Stimulated activated memory B cell treated with anti-CD40 and anti-IgM and Interleukin-4, amounts not matched to agents 10 μg/mL and 1 μg/mL and 100 μg/mL, for 72 hours (primary cell): ENCODE results near the gene SLC26A11.

Experiments
- ATAC-seq: fragments of 150-1000 bp; cut with Tn5 transposase; 2 replicates; pipeline ENCODE4 v1.10.0; 2021
- H3K27ac Mint-ChIP-seq: one replicate; pipeline ENCODE4 v1.8.0; 2022; ENCODE audit warnings: mild to moderate bottlenecking, mixed read lengths
- H3K27me3 Mint-ChIP-seq: one replicate; pipeline ENCODE4 v1.8.0; 2022; ENCODE audit warnings: mixed read lengths
- H3K36me3 Mint-ChIP-seq: one replicate; pipeline ENCODE4 v1.8.0; 2022; ENCODE audit warnings: mixed read lengths
- H3K4me1 Mint-ChIP-seq: one replicate; pipeline ENCODE4 v1.8.0; 2022; ENCODE audit warnings: mixed read lengths
- H3K4me3 Mint-ChIP-seq: one replicate; pipeline ENCODE4 v1.8.0; 2022; ENCODE audit warnings: mild to moderate bottlenecking, moderate library complexity, mixed read lengths
- H3K9me3 Mint-ChIP-seq: one replicate; pipeline ENCODE4 v1.8.0; 2022; ENCODE audit warnings: mixed read lengths

Gene SLC26A11

GRCh38 chr17:80221351-80222105, 1.3 kb downstream of the SLC26A11 start:
- Mint-ChIP-seq H3K27ac (no peak overlapping the region), H3K4me1 (peaks cover 38% of the 10 kb centered on the region), H3K4me3 (peak overlapping the region; percentile 66), H3K9me3 (peaks cover 4% of the 10 kb centered on the region), H3K36me3 (peaks cover 25% of the 10 kb centered on the region), H3K27me3 (no peaks in the 10 kb centered on the region)
- no peak for ATAC-seq

- Mint-ChIP-seq H3K36me3 (peaks cover 15% of the 10 kb centered on the region), H3K4me1 (peaks cover 38% of the 10 kb centered on the region), H3K27me3 (no peaks in the 10 kb centered on the region), H3K4me3 (no peak overlapping the region), H3K9me3 (peaks cover 4% of the 10 kb centered on the region), H3K27ac (no peak overlapping the region)
- ATAC-seq = no peak
These were observed 2.3 kb downstream of the SLC26A11 start for GRCh38 chr17:80222376-80223141.

DNA sequence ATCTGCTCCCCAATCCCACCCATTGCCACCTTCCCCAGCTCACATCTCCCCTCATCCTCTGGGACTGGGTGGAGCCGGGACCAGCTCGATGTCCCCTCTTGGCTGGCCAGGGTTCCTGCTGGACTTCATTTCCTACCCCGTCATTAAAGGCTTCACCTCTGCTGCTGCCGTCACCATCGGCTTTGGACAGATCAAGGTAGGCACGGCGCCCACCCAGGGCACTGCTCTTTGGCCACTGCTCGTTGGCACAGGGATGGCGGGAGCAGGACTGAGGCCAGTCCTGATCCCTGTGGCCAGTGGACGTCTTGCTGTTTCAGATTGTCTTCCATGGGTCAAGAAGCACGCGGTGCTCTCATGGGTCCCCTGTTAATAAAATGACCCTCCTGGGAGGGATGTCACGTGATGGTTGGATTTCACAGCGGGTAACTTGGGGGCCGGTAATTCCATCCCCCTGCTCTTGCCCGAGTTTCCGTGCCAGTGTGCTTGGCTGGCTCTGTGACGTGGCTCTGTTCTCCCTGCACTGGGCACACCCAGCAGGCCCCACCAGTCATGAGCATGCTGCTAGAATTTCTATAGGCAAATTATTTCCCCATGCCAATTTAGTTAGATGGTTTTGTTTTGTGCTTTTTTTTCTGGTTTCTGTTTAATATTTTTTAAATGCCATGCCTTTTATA, 3.1 kb downstream of the SLC26A11 start:
- H3K27me3 Mint-ChIP-seq = no peaks in the 10 kb centered on the region
- peaks cover 38% of the 10 kb centered on the region for H3K4me1 Mint-ChIP-seq
- ATAC-seq = no peak
- H3K9me3 Mint-ChIP-seq = peaks cover 4% of the 10 kb centered on the region
- no peak overlapping the region for H3K4me3 Mint-ChIP-seq
- peaks cover 13% of the 10 kb centered on the region for H3K36me3 Mint-ChIP-seq
- H3K27ac Mint-ChIP-seq = no peak overlapping the region

GRCh38 chr17:80223838-80224497, 3.7 kb downstream of the SLC26A11 start:
- Mint-ChIP-seq H3K9me3 (peaks cover 4% of the 10 kb centered on the region), H3K27ac (no peak overlapping the region), H3K27me3 (no peaks in the 10 kb centered on the region), H3K4me3 (no peak overlapping the region), H3K36me3 (peaks cover 13% of the 10 kb centered on the region), H3K4me1 (peaks cover 31% of the 10 kb centered on the region)
- no peak for ATAC-seq

DNA sequence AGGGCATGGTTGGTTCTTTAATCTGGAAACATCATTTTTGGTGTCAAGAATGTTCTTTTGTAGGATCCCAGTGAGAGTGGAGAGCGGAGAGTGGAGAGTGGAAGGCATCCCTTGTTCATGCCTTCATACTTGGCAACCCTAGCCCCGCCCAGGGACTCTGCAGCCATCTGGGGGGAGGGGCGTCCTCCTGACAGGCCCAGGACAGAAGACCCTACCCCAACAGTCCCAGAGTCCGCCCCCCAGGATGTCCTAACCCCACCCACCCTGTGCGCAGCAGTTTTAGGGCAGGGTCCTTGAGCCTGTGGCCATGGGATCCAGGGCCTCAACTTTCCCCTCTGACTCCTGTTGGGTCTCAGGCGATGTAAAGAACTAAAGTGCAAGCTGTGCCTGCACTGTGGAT, 4.5 kb downstream of the SLC26A11 start:
- no peak overlapping the region for H3K27ac Mint-ChIP-seq
- no peak for ATAC-seq
- peaks cover 13% of the 10 kb centered on the region for H3K36me3 Mint-ChIP-seq
- no peaks in the 10 kb centered on the region for H3K27me3 Mint-ChIP-seq
- H3K9me3 Mint-ChIP-seq = peaks cover 4% of the 10 kb centered on the region
- H3K4me3 Mint-ChIP-seq = no peak overlapping the region
- peaks cover 24% of the 10 kb centered on the region for H3K4me1 Mint-ChIP-seq

DNA sequence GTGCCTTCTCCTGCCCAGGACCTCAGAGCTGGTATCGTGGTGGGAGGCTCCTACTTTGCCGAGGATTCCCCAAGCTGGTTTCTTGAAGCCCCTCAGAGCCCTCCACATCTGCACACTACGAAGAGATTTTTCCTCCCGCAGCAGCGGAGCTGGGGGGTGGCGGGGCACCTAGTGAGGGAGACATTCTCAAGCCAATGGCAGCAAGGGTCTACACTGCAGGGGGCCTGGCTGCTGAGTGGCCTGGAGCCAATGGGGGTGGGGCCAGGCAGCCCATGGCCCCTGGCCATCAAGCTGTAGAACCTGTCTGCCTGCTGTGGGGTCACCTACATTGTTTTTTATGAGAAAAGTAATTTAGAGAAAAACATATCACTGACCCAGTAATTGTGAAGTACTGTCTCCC, 5.0 kb downstream of the SLC26A11 start:
- H3K27ac Mint-ChIP-seq = no peak overlapping the region
- peaks cover 13% of the 10 kb centered on the region for H3K36me3 Mint-ChIP-seq
- peaks cover 21% of the 10 kb centered on the region for H3K4me1 Mint-ChIP-seq
- H3K27me3 Mint-ChIP-seq = no peaks in the 10 kb centered on the region
- no peak overlapping the region for H3K4me3 Mint-ChIP-seq
- H3K9me3 Mint-ChIP-seq = peaks cover 4% of the 10 kb centered on the region
- ATAC-seq = no peak

DNA sequence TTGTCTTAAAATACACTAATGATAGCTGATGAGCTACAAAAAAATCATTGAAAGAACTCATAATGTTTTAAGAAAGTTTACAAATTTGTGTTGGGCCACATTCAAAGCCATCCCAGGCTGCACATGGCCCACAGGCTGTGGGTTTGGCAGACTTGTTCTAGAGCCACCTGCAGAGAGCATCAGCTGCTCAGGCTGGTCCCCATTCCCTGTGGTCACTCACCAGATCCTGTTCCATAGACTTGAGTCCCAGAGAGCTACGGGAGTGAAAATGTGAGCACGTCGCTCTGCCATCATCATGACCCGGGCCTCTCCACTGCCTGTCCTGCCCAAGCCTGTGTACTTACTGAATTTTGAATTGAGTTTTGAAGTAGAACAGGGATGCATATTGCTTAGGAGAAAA, 6.9 kb downstream of the SLC26A11 start:
- H3K9me3 Mint-ChIP-seq = peaks cover 9% of the 10 kb centered on the region
- no peak overlapping the region for H3K27ac Mint-ChIP-seq
- H3K4me3 Mint-ChIP-seq = no peak overlapping the region
- peaks cover 15% of the 10 kb centered on the region for H3K4me1 Mint-ChIP-seq
- peaks cover 22% of the 10 kb centered on the region for H3K36me3 Mint-ChIP-seq
- no peaks in the 10 kb centered on the region for H3K27me3 Mint-ChIP-seq
- ATAC-seq = no peak

DNA sequence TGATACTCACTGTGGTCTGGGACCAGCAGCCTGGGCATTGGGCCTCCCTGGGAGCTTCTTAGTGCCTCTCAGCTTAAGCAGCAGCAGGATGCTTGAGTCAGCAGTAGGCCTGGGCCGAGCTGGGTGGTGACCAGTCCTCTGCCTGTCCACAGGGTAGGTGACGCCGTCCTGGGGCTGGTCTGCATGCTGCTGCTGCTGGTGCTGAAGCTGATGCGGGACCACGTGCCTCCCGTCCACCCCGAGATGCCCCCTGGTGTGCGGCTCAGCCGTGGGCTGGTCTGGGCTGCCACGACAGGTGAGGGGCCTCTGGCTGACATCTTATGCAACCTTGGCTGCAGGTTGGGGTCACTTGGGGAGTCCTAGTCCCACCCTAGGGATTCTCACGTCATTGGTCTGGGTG, 7.4 kb downstream of the SLC26A11 start:
- H3K27ac Mint-ChIP-seq = no peak overlapping the region
- peaks cover 15% of the 10 kb centered on the region for H3K4me1 Mint-ChIP-seq
- no peaks in the 10 kb centered on the region for H3K27me3 Mint-ChIP-seq
- no peak overlapping the region for H3K4me3 Mint-ChIP-seq
- ATAC-seq = no peak
- peaks cover 11% of the 10 kb centered on the region for H3K9me3 Mint-ChIP-seq
- peaks cover 27% of the 10 kb centered on the region for H3K36me3 Mint-ChIP-seq

- Mint-ChIP-seq H3K27ac (no peak overlapping the region), H3K27me3 (no peaks in the 10 kb centered on the region), H3K9me3 (peaks cover 12% of the 10 kb centered on the region), H3K36me3 (peaks cover 27% of the 10 kb centered on the region), H3K4me3 (no peak overlapping the region), H3K4me1 (peaks cover 7% of the 10 kb centered on the region)
- ATAC-seq = no peak
These were observed 8.2 kb downstream of the SLC26A11 start for GRCh38 chr17:80228477-80228876.

DNA sequence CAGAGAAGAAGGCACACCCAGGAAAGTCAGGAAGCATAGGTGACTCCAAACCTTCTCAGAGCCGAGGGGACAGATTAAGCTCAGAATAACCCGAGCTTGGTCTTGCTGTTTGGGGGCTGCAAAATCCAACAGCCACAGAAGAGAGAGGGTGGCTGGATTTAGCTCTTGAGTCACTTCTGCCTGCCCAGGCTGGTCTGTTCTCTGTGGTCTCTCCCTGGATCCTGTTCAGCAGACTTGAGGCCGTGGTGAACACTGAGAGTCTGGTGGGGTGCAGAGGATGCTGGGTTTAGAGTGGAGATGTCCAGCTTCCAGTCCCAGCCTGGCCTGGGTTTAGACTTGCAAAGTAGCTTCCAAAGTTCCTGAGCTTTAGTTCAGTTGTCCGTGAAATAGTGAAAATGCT, 8.8 kb downstream of the SLC26A11 start:
- H3K9me3 Mint-ChIP-seq = peaks cover 11% of the 10 kb centered on the region

DNA sequence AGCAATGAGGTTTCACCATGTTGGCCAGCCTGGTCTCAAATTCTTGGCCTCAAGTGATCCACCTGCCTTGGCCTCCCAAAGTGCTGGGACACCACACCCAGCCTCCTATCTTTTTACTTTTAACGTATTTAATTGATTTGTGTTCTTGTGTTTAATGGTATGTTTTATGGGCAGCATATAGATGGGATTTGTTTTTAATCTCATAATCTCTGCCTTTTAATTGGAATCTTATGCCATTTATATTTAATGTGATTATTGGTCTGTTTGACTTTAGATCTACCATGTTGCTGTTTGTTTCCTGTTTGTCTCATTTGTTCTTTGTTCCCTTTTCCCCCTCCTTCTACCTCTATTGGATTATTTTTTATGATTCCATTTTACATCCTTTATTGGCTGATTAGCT, 12.2 kb downstream of the SLC26A11 start:
- ATAC-seq = no peak
- peaks cover 14% of the 10 kb centered on the region for H3K9me3 Mint-ChIP-seq
- no peak overlapping the region for H3K4me3 Mint-ChIP-seq
- H3K27ac Mint-ChIP-seq = no peak overlapping the region
- peaks cover 44% of the 10 kb centered on the region for H3K36me3 Mint-ChIP-seq
- H3K4me1 Mint-ChIP-seq = no peaks in the 10 kb centered on the region
- H3K27me3 Mint-ChIP-seq = no peaks in the 10 kb centered on the region

More for the DNA sequence above, 8.8 kb downstream of the SLC26A11 start:
- peaks cover 4% of the 10 kb centered on the region for H3K4me1 Mint-ChIP-seq
- ATAC-seq = no peak
- H3K36me3 Mint-ChIP-seq = peaks cover 29% of the 10 kb centered on the region
- no peaks in the 10 kb centered on the region for H3K27me3 Mint-ChIP-seq
- no peak overlapping the region for H3K27ac Mint-ChIP-seq
- no peak overlapping the region for H3K4me3 Mint-ChIP-seq

- Mint-ChIP-seq H3K27ac (no peak overlapping the region), H3K9me3 (peaks cover 14% of the 10 kb centered on the region), H3K27me3 (no peaks in the 10 kb centered on the region), H3K36me3 (peaks cover 45% of the 10 kb centered on the region), H3K4me3 (no peak overlapping the region), H3K4me1 (no peaks in the 10 kb centered on the region)
- ATAC-seq = no peak
These were observed 13.0 kb downstream of the SLC26A11 start for GRCh38 chr17:80233202-80233601.

DNA sequence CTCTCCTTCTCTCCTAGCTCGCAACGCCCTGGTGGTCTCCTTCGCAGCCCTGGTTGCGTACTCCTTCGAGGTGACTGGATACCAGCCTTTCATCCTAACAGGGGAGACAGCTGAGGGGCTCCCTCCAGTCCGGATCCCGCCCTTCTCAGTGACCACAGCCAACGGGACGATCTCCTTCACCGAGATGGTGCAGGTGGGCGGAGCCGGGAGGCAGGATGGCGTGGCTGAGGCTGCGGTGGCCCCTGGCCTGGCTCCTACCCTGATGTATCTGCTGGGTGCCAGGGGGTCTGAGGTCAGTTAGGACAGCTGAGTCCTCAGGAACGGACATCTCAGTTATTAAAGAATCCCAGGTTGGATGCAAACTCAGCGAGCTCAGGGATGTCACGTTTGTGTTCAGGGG, 16.7 kb downstream of the SLC26A11 start:
- Mint-ChIP-seq H3K36me3 (peaks cover 49% of the 10 kb centered on the region), H3K27ac (no peak overlapping the region)

GRCh38 chr17:80237386-80237785, 17.2 kb downstream of the SLC26A11 start:
- ATAC-seq = no peak
- H3K36me3 Mint-ChIP-seq = peaks cover 46% of the 10 kb centered on the region
- no peaks in the 10 kb centered on the region for H3K4me1 Mint-ChIP-seq
- H3K9me3 Mint-ChIP-seq = peaks cover 9% of the 10 kb centered on the region
- H3K4me3 Mint-ChIP-seq = no peak overlapping the region
- H3K27ac Mint-ChIP-seq = no peak overlapping the region
- H3K27me3 Mint-ChIP-seq = no peaks in the 10 kb centered on the region

More for the DNA sequence above, 16.7 kb downstream of the SLC26A11 start:
- no peaks in the 10 kb centered on the region for H3K4me1 Mint-ChIP-seq
- no peaks in the 10 kb centered on the region for H3K27me3 Mint-ChIP-seq
- H3K4me3 Mint-ChIP-seq = no peak overlapping the region
- no peak for ATAC-seq
- peaks cover 9% of the 10 kb centered on the region for H3K9me3 Mint-ChIP-seq

- H3K27ac Mint-ChIP-seq = no peak overlapping the region
- no peak overlapping the region for H3K4me3 Mint-ChIP-seq
- H3K27me3 Mint-ChIP-seq = no peaks in the 10 kb centered on the region
- no peaks in the 10 kb centered on the region for H3K9me3 Mint-ChIP-seq
- no peaks in the 10 kb centered on the region for H3K4me1 Mint-ChIP-seq
- ATAC-seq = no peak
- peaks cover 24% of the 10 kb centered on the region for H3K36me3 Mint-ChIP-seq
These were observed 22.3 kb downstream of the SLC26A11 start for GRCh38 chr17:80242505-80242904.
